ENCODE measurements around the gene PCNX2. TPM values are rescaled to one million over a fixed set of nuclear protein-coding genes. Genes with fewer than 3 reads are reported as not detected.

The PCNX2 gene
- total RNA-seq, 1 experiment from 2014 or later, result 15.0 TPM

GRCh38 chr1:233215135-233215760 lies 80.3 kb downstream of the PCNX2 start:
- intact Hi-C loops (cut with micrococcal nuclease; ENCODE audit: unreplicated experiment), result no loop called here
- BruUV-seq (replicated peaks), result no TSS peak
- no peaks in the 10 kb centered on the region for H3K9me3 Mint-ChIP-seq (ENCODE audit: unreplicated experiment)
- no peak for DNase-seq
- H3K27me3 ChIP-seq (replicated peaks; ENCODE audit: control insufficient read depth, insufficient read depth, low read length), result no peaks in the 10 kb centered on the region
- no peaks in the 10 kb centered on the region for H3K36me3 Mint-ChIP-seq (ENCODE audit: insufficient read depth, unreplicated experiment)
- CTCF ChIA-PET, result interaction anchor here (0.5 kb wide), 1 partner anchor 532 kb away, joined by 3 read pairs; no protein-coding TSS in a partner anchor
- POLR2A ChIA-PET, result no interaction called here
- no peaks in the 10 kb centered on the region for H3K4me1 ChIP-seq
- H3K9me3 ChIP-seq, result no peaks in the 10 kb centered on the region
- no peak for TF ChIP-seq CTCF (IDR thresholded peaks at IDR 0.05; ENCODE audit: insufficient read depth in 1 of 2, low read depth in 1 of 2, low read length in 1 of 2, severe bottlenecking in 1 of 2, unreplicated experiment in 1 of 2)
- H3K27ac Mint-ChIP-seq (ENCODE audit: unreplicated experiment), result no peak overlapping the region
- H3K4me3 Mint-ChIP-seq (ENCODE audit: unreplicated experiment), result no peak overlapping the region
- no peaks in the 10 kb centered on the region for H3K27me3 Mint-ChIP-seq (ENCODE audit: insufficient read depth, unreplicated experiment)
- H3K4me1 Mint-ChIP-seq (ENCODE audit: low read depth, unreplicated experiment), result no peaks in the 10 kb centered on the region
- no peak overlapping the region for H3K4me3 ChIP-seq (ENCODE audit: low read depth, low read length)
- H3K36me3 ChIP-seq (ENCODE audit: control insufficient read depth, insufficient read depth, low read length), result no peaks in the 10 kb centered on the region

GRCh38 chr1:233211595-233211994 lies 83.9 kb downstream of the PCNX2 start:
- BruUV-seq (replicated peaks), result no TSS peak
- H3K4me3 ChIP-seq (ENCODE audit: low read depth, low read length), result no peak overlapping the region
- intact Hi-C loops (cut with micrococcal nuclease; ENCODE audit: unreplicated experiment), result no loop called here
- ChIA-PET POLR2A (no interaction called here), CTCF (no interaction called here)
- Mint-ChIP-seq H3K36me3 (ENCODE audit: insufficient read depth, unreplicated experiment) (peaks cover 7% of the 10 kb centered on the region), H3K4me1 (ENCODE audit: low read depth, unreplicated experiment) (no peaks in the 10 kb centered on the region), H3K9me3 (ENCODE audit: unreplicated experiment) (no peaks in the 10 kb centered on the region), H3K27me3 (ENCODE audit: insufficient read depth, unreplicated experiment) (no peaks in the 10 kb centered on the region), H3K4me3 (ENCODE audit: unreplicated experiment) (no peak overlapping the region), H3K27ac (ENCODE audit: unreplicated experiment) (no peak overlapping the region)
- no peaks in the 10 kb centered on the region for H3K36me3 ChIP-seq (ENCODE audit: control insufficient read depth, insufficient read depth, low read length)
- DNase-seq, result no peak
- H3K27me3 ChIP-seq (replicated peaks; ENCODE audit: control insufficient read depth, insufficient read depth, low read length), result no peaks in the 10 kb centered on the region
- H3K9me3 ChIP-seq, result no peaks in the 10 kb centered on the region
- no peak for TF ChIP-seq CTCF (IDR thresholded peaks at IDR 0.05; ENCODE audit: insufficient read depth in 1 of 2, low read depth in 1 of 2, low read length in 1 of 2, severe bottlenecking in 1 of 2, unreplicated experiment in 1 of 2)
- H3K4me1 ChIP-seq, result no peaks in the 10 kb centered on the region

GRCh38 chr1:233211106-233211505 lies 84.4 kb downstream of the PCNX2 start:
- H3K4me3 Mint-ChIP-seq (ENCODE audit: unreplicated experiment), result no peak overlapping the region
- Histone ChIP-seq H3K9me3 (no peaks in the 10 kb centered on the region), H3K4me3 (ENCODE audit: low read depth, low read length) (no peak overlapping the region), H3K27me3 (replicated peaks; ENCODE audit: control insufficient read depth, insufficient read depth, low read length) (no peaks in the 10 kb centered on the region), H3K36me3 (ENCODE audit: control insufficient read depth, insufficient read depth, low read length) (no peaks in the 10 kb centered on the region), H3K4me1 (no peaks in the 10 kb centered on the region)
- no peaks in the 10 kb centered on the region for H3K4me1 Mint-ChIP-seq (ENCODE audit: low read depth, unreplicated experiment)
- CTCF ChIA-PET, result no interaction called here
- intact Hi-C loops (cut with micrococcal nuclease; ENCODE audit: unreplicated experiment), result no loop called here
- DNase-seq, result no peak
- no peak overlapping the region for H3K27ac Mint-ChIP-seq (ENCODE audit: unreplicated experiment)
- no peak for TF ChIP-seq CTCF (IDR thresholded peaks at IDR 0.05; ENCODE audit: insufficient read depth in 1 of 2, low read depth in 1 of 2, low read length in 1 of 2, severe bottlenecking in 1 of 2, unreplicated experiment in 1 of 2)
- H3K9me3 Mint-ChIP-seq (ENCODE audit: unreplicated experiment), result no peaks in the 10 kb centered on the region
- POLR2A ChIA-PET, result no interaction called here
- H3K27me3 Mint-ChIP-seq (ENCODE audit: insufficient read depth, unreplicated experiment), result no peaks in the 10 kb centered on the region
- H3K36me3 Mint-ChIP-seq (ENCODE audit: insufficient read depth, unreplicated experiment), result peaks cover 7% of the 10 kb centered on the region
- no TSS peak for BruUV-seq (replicated peaks)
